Renal cortical epithelial cell (primary cell): Measurements from ENCODE around the gene FGF3. TPM values are rescaled to one million over a fixed set of nuclear protein-coding genes. Genes with fewer than 3 reads are reported as not detected.

Experiments used
- DNase-seq: peaks from one replicate; pipeline ENCODE4 v3.0.0-alpha.2; 2011; ENCODE audit warnings: low read depth
- total RNA-seq: library from RNA; depleted of rRNA; stranded (reverse); fragments of >200 nt; gene quantifications from 2 replicates; pipeline ENCODE4 v1.2.3, GENCODE V29; 2014

The FGF3 gene
- total RNA-seq, 1 donor from 2014 or later, result not detected

GRCh38 chr11:69804769-69805508 is 14.3 kb downstream of the FGF3 start:
- DNase-seq, result no peak

GRCh38 chr11:69803604-69804218 is 15.5 kb downstream of the FGF3 start:
- no peak for DNase-seq

GRCh38 chr11:69803022-69803421 is 16.2 kb downstream of the FGF3 start:
- DNase-seq, result no peak

- DNase-seq, result no peak
Observed at GRCh38 chr11:69802590-69802989, 16.6 kb downstream of the FGF3 start.

- peak; percentile 7 for DNase-seq
Observed at GRCh38 chr11:69801513-69802335, 17.5 kb downstream of the FGF3 start.

- DNase-seq, result no peak
Observed at GRCh38 chr11:69800278-69800677, 18.9 kb downstream of the FGF3 start.

GRCh38 chr11:69799582-69799981 is 19.6 kb downstream of the FGF3 start:
- peak; percentile 4 for DNase-seq

- DNase-seq, result no peak
Observed at GRCh38 chr11:69799097-69799496, 20.1 kb downstream of the FGF3 start.

GRCh38 chr11:69797737-69798528 is 21.3 kb downstream of the FGF3 start:
- no peak for DNase-seq

- DNase-seq, result no peak
Observed at GRCh38 chr11:69797156-69797555, 22.1 kb downstream of the FGF3 start.

GRCh38 chr11:69796063-69796462 is 23.2 kb downstream of the FGF3 start:
- no peak for DNase-seq

GRCh38 chr11:69791276-69792180 is 27.7 kb downstream of the FGF3 start:
- DNase-seq, result peak; percentile 74

- DNase-seq, result no peak
Observed at GRCh38 chr11:69788956-69789355, 30.3 kb downstream of the FGF3 start.

GRCh38 chr11:69787906-69788305 is 31.3 kb downstream of the FGF3 start:
- DNase-seq, result no peak

GRCh38 chr11:69787457-69787856 is 31.8 kb downstream of the FGF3 start:
- DNase-seq, result no peak

- DNase-seq, result no peak
Observed at GRCh38 chr11:69781241-69781640, 38.0 kb downstream of the FGF3 start.

GRCh38 chr11:69778373-69778772 is 40.8 kb downstream of the FGF3 start:
- DNase-seq, result no peak

GRCh38 chr11:69775163-69775755 is 44.0 kb downstream of the FGF3 start, which contains the start of gene FGF4:
TSS of gene FGF4 (minus strand) at chr11:69775341. CDS start at chr11:69775084, 257 bp downstream.
- DNase-seq, result no peak

- DNase-seq, result no peak
Observed at GRCh38 chr11:69774354-69775162, 44.7 kb downstream of the FGF3 start.
